ENCODE results near the gene BBX.

DNA sequence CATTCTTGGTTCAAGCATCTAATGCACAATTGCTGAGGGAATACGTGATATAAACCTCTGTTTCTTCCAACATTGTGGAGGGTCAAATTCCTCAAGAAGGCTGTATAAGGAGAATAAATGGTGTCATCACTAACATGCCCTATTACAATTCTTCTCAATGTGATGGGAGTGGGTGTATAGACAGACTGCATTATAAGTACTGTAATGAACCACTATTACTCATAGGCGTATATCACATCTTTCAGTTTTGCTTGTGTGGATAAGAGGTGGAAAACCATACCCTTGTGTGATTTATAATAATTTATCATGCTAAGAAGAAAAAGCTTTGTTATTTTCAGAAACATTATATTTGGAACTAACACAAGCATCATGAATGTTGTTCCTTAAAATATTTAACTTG, 35.3 kb upstream of the BBX start:
- TF ChIP-seq CTCF (IDR thresholded peaks at IDR 0.05), result no peak
- TF ChIP-seq EP300 (IDR thresholded peaks at IDR 0.05), result no peak
- no peak for TF ChIP-seq POLR2A (IDR thresholded peaks at IDR 0.05)
